ELR (cell line): ENCODE measurements around the gene SMIM5.
A peak's percentile ranks its signal among the peaks of the same experiment; 100 is the strongest.
"Not testable (repeated sequence)": the region's sequence is repeated elsewhere in the genome, so short reads cannot be mapped to it uniquely, and the experiment has no call there.

Source experiments
- DNase-seq: peaks from one replicate; pipeline ENCODE4 v3.0.0-alpha.2; 2015; ENCODE audit warnings: low read depth

The SMIM5 gene, protein sequence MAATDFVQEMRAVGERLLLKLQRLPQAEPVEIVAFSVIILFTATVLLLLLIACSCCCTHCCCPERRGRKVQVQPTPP

DNA sequence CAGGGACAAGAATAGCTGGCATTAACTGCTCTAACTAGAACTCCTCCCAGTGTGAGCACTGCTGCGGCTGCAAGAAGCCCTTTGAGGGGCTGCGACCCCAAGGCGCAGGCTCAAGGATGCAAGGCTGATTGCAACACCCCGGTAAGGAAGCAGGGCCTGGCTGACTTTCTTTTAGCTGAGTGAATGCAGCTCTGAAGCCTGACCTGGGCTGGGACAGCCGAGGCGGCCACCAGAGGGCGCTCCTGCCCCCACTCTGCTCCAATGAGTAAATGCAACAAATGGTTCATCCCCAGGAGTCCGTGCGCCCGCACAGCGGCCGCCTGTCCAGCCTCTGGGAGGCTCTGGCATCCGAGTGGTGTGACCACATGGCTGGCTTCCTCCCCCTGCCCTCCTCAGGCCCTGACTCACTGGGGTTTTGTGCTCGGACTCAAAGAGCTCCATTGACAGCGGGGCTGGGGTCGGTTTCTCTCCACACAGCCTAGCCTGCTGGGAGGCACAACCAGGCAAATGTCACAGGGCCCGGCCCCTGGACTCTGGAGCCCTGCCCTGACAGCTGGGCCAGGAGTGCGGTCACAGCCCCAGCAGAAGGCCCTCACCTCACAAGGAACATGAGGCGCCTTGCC, at the start of gene SMIM5:
Gene SMIM5 (plus strand): TSS at position 572 of the 623 bp plus-strand sequence. CDS start 6,768 bp downstream, outside the sequence.
- DNase-seq, result peak; percentile 85

DNA sequence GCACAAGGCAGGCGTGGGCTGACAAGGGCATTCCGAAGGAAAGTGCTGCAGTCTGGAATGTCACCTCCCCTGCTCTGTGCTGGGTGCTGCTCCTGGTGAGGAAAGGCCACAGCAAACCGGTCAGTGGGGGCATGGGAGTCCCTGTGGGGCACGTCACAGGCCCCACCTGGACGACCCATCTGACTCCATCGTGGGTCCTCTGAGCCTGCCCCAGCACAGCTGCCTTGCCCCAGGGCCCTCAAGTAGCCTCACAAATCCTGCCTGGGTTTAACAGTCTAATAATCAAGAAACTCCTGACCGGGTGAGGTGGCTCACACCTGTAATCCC, 48.4 kb upstream of the SMIM5 start:
- no peak for DNase-seq

DNA sequence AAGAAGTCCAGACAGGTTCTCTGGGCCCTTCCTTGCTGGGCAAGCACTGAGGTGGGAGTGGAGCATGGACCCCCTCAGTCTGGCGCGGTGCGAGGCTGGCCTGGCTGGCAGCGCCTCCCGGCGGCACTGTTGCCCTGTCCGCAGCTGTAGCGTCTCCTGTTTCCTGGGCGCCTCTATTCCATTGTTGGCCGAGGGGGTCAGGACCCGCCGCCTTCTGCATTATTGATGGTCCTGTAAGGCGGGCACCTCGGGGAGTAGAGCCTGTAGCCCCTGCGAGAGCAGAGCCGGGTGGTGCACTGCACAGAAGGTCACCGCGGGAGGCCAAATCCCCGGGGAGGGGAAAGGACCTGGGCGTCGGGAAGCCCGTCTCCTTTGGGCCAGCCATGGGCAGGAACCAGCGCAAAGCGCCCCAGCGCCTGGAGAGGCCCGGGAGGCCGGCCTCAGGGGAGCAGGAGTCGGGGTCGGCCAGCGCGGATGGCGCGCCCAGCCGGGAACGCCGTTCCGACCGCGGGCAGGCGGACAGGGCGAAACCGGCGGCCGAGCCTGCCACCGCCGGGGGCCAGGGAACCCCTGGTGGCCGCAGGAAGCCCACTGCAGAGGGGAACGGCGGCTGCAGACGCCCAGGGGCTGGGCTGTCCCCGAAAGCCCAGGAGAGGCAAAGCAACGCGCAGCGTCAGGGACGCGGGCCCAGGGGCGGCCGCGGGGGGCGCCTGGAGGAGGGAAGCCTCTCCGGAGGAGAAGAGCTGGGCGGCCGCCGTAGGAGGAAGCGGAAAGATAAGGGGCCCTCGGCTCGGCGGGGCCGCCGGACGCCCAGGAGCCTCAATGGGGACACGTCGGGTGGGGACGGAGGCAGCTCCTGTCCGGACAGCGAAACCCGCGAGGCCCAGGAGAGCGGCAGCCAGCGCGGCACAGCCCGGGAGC, 45.3 kb upstream of the SMIM5 start, which contains the start of gene MYO15B:
Gene MYO15B (plus strand): TSS at position 126 of the 921 bp plus-strand sequence. CDS start 258 bp downstream, at position 384.
- no peak for DNase-seq

DNA sequence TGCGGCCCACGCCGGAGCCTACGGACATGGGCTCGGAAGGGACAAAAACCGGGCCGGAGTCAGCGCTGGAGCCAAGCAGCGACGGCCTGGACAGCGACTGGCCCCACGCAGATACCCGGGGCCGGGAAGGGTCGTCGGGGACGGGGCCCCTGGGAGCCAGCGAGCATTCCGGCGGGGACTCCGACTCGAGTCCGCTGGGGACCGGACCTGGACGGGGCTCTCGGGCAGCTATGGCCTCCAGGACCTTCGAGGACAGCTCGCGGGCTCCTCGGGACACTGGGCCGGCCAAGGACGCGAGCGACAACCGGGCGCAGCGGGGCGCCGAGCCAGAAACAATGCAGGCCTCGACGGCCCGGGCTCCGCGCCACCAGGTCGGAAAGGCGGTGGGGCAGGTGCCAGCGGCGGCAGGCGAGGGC, 44.6 kb upstream of the SMIM5 start:
- no peak for DNase-seq

DNA sequence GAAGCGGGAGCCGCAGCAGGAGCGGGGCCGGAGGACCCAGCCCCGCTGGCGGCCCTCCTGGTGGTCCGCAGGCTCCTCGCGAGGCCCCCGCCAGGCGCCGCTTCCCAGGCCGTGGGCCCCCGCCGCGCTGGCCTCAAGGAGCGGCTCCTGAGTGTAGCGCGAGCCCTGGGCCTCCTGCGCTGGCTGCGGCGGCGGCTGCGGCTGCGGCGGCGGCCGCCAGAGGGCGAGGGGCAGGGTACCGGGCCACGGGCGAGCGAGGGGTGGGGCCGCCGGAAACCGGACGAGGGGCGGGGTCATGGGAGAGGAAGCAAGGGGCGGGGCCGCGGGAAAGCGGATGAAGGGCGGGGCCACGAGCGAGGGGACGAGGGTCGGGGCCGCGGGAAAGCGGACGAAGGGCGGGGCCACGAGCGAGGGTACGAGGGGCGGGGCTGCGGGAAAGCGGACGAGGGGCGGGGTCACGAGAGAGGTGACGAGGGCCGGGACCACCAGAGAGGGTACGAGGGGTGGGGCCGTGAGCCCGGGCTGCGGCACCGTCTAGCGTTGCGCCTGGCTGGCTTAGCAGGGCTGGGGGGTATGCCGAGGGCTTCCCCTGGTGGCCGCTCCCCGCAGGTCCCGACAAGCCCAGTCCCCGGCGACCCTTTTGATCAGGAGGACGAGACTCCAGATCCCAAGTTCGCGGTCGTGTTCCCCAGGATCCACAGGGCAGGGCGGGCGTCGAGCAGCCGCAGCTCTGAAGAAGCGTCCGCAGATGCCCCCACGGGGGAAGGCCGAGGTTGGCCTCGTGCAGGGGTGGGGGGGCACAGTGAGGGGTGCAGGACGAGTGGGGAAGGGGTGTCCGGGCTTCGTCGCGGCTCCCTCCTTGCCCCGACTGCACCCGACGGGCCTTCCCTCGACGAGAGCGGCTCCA, 44.0 kb upstream of the SMIM5 start:
- peak; percentile 93 for DNase-seq

DNA sequence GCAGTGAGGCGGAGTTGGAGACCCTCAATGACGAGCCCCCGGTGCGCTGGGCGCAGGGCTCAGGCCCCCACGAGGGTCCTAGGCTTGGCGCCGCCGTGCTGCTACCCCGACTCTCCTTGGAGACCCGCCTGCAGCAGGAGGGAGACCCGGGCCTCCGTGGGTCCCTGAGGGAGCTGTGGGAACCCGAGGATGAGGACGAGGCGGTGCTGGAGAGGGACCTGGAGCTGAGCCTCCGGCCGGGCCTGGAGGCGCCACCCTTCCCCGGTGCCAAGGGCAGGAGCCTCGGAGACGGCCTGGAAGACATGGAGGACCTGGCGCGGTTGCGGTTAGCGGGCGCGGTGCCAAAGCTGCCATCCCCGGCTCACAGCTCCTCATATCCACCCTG, 43.3 kb upstream of the SMIM5 start:
- no peak for DNase-seq

DNA sequence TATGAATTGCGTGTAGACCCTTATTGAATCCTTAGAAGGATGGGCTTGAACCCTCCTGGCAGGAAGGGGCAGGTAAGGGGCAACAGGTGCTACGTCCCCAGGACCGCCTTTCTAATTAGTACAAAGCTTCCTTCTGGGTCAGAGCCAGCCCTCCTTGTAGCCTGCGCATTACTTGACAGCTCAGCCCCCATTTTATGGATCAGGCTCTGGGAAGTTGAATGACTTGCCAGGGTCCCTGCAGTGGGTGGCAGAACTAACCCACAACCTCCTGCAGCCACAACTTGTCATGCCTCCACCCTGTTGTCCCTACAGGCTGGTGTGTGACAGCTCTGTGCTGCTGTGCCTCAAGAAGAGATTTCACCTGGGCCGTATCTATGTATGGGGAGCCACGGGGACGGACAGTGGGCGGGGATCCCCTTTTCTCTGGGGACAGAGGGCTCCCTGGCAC, 42.9 kb upstream of the SMIM5 start:
- no peak for DNase-seq

DNA sequence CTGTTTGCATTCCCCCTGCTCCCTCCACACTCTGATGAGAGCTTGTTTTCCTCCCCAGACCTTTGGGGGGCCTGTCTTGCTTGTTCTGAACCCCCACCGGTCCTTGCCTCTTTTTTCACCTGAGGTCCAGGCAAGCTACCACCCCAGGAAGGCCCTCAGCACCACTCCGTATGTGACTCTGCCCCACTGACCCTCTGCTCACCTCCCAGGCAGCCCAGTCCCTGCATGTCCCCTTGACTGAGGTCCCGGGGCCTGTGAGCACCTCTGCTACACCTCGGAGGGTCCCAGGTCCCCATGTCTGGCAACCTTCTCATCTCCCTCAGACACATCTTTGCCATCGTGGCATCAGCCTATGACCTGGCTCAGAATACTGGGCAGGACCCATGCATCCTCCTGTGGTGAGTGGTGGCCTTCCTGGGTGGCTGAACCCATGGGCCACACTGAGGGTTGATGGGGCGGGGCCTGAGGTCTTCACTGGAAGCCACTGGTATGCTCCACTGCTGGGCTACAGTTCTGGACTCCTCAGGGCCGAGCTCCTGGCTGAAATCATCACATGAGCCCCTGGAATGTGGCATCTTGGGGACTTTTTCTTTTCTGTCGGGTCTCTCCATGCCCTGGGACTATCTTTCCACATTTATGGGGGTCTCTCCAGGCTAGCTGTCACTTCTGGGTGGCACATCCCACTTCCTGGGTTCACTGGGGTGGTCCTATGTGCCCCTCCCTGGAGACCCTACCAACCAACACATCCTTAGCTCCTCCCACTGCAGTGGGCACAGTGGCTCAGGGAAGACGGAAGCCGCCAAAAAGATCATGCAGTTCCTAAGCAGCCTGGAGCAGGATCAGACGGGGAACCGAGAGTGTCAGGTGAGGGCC, 42.1 kb upstream of the SMIM5 start:
- no peak for DNase-seq

DNA sequence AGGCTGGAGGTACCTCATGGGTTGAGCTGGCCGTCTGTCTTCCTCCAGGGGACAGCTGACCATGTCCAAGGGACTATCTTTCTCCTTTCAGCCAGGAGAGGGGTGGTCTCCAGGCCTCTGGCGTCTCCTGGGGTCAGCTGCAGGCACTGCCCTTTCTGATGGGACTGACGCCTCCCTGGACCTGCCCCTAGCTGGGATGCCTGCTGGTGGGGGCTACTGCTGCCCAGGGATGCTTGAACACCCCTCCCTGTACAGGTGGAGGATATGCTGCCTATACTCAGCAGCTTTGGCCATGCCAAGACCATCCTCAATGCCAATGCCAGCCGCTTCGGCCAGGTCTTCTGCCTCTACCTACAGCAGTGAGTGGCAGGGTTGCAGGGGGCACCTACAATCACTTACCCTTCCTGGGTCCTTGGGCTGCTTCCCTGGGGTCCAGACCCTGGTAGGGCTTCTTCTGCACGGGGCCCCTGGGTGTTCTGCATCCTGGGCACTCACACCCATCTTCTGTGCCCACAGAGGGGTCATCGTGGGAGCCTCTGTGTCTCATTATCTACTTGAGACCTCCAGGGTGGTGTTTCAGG, 41.4 kb upstream of the SMIM5 start:
- DNase-seq, result no peak

DNA sequence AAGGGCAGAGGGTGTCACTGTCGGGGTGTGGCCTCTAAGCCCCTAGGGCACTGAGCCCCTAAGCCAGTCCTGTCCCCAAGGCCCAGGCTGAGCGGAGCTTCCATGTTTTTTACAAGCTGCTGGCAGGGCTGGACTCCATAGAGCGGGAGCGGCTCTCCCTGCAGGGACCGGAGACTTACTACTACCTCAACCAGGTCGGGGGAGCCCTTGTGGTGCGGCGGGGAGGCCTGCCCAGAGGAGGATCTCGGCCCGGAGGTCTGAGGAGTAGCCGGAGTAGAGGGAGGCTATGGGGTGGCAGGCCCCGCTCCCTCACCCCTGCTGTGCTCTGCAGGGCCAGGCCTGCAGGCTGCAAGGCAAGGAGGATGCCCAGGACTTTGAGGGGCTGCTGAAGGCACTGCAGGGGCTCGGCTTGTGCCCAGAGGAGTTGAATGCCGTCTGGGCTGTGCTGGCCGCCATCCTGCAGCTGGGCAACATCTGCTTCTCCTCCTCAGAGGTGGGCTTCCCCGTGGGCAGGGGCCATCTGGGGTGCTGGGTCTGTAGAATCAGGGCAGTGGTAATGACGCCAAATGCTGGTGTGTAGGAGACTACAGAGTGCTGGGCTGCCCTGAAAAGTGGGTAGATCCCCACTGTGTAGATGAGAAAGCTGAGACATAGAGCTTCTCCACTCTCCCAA, 40.8 kb upstream of the SMIM5 start:
- DNase-seq, result no peak

DNA sequence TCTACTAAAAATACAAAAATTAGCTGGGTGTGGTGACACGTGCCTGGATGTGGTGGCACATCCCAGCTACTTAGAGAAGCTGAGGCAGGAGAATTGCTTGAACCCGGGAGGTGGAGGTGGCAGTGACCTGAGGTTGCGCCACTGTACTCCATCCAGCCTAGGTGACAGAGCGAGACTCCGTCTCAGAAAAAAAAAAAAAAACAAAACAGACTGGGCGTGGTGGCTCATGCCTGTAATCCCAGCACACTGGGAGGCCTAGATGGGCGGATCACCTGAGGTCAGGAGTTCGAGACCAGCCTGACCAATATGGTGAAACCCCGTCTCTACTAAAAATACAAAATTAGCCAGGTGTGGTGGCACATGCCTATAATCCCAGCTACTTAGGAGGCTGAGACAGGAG, 39.8 kb upstream of the SMIM5 start:
- not testable (repeated sequence) for DNase-seq

DNA sequence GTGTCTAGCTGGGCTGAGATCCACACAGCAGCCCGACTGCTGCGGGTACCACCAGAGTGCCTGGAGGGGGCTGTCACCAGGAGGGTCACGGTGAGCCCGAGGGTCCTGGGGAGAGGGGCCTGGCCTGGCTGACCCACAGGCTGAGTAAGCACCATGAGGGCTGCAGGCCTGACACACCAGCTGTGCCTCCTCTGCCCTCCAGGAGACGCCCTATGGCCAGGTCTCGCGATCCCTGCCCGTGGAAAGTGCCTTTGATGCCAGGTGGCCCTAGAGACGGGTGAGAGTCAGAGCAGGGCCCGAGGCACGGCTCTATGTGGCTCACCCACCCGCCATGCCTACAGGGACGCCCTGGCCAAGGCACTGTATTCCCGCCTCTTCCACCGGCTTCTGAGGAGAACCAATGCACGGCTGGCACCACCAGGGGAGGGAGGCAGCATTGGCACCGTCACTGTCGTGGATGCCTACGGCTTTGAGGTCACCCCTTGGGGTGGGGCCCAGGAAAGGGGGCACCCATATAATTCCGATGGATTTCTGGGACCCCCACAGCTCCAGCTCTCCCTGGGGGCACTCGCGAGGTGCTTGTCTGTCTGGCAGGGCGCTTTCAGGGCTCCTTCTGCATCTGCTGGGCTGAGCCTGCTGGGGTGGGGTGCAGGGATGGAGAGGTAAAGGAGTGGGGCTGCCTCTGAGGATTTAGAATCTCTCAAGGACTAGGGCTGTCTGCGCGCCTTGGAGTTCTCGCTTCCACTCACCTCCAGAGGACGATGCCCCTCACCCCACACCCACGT, 38.5 kb upstream of the SMIM5 start:
- DNase-seq, result no peak

DNA sequence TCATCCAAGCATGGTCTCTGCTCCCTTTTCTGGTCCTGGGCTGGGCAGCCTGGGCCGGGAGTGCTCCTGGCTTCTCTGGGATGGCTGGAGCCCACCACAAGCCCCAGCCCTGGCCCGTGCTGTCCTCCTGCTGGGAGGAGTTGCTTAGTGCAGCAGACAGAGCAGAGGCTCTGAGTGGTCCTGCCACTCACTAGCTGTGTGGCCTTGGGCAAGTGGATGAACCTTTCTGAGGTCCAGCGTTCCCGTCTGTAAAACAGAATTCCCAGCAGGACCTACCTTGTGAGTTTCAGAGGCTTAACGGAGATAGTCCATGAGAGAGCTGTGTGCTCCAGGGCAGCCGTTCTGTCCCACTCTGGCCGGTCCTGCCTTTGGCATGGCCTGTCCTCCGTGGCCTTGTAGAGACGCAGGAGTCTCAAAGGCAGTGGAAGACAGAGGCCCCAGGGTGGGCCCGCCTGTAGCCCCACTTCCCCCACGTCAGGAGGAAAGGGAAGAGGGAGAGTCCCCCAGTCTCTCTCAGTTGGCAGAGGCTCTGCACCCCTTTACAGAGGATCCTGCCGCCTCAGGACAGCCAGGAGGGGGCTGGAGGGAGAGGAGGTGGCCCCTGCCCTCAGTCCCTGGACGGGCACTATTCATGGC, 37.8 kb upstream of the SMIM5 start:
- DNase-seq, result no peak

DNA sequence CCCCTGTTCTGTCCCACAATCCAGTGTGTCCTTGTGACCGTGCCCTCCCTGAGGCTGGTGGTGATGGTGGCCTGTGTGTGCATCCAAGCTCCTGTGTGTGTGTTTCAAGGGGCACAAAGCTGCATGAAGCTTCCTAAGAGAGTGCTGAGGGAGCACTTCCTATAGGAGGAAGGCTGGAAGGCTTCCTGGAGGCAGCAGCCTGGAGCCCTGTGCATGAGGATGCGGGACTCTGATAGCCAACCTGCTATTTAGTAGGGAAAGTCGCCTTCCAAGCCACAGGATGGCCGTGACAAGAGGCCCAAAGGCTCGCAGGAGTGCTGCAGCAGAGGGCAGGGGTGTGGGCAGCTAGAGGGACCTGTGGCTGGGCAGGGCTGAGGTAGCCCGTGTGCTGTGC, 37.3 kb upstream of the SMIM5 start:
- no peak for DNase-seq

DNA sequence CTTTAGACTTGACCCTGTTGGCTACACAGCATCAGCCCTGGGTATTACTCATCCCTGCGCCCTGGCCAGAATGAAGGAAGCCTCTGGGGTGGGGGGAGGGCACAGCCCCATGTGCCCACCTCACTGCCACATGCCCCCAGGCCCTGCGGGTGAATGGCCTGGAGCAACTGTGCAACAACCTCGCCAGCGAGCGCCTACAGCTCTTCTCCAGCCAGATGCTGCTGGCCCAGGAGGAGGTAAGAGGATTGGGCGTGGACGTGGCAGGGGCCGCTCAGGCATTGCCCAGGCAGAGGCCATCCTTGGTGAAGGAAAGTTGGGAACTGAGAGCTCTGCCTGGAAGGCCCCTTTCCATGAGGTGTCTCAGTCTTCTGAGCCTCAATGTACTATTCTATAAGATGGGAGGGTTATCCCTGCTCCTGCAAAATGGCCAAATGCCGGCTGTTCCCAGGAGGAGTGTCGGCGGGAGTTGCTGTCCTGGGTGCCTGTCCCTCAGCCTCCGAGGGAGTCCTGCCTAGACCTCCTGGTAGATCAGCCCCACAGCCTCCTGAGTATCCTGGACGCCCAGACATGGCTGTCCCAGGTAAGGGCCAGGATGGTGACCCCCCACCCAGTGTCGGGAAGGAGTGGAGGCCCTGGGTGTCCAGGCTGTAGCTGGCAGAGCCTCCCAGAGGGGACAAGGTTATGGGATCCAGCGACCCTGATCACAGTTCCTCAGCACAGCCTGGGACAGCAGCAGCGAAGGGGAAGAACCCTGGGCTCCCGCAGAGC, 36.7 kb upstream of the SMIM5 start:
- no peak for DNase-seq

DNA sequence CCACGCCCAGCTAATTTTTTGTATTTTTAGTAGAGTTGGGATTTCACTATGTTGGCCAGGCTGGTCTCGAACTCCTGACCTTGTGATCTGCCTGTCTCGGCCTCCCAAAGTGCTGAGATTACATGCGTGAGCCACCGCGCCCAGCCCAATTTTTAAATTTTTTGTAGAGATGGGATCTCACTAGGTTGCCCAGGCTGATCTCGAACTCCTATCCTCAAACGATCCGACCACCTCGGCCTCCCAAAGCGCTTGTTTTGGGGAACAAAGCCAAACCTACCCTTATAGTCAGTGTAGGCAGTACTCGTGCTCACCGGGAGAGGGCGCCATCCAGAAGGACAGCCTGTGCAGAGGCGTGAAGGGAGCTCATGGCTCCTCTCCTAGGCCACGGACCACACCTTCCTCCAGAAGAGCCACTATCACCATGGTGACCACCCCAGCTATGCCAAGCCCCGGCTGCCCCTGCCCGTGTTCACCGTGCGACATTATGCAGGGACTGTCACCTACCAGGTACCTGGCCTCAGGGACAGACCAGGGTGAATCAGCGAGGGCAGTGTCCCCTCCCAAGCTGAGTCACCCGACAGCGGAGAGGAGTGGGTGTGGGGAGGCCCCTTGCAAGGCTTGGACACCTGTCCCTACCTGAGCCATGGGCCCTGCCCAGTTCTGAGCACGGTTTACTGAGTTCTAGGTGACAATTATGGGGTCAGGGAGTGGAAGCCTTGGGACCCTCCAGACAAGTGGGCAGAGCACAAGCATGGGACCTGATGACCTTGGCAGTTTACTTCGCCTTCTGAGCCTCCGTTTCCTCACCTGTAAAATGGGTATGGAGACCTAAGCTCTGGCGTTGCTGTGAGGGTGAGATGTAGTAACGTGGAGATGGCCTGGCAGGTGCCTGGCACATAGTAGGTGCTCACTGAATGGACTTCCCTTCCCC, 31.9 kb upstream of the SMIM5 start:
- peak; percentile 63 for DNase-seq

DNA sequence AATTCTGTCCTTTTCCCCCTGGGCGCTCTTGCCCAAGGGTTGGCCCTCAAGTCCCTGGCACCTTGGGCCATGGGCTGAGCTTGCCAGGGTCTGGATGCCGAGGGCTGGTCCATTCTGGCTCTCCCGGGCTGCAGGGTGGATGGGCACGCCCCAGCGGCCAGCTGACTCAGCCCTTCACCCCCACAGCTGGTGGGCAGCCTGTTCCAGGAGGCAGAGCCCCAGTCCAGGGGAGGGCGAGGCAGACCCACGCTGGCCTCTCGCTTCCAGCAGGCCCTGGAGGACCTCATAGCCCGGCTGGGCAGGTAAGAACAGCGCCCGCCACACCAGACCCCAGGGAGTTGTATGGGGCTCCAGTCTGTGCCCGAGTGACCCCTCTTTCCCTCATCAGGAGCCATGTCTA, 30.6 kb upstream of the SMIM5 start:
- DNase-seq, result no peak
